Activated CD8-positive, alpha-beta memory T cell treated with anti-CD3 and anti-CD28 coated beads, Interleukin-2, amount 50 U/mL, for 4 hours (primary cell): Measurements from ENCODE around the gene TMEM14C.

Source experiments
- DNase-seq: peaks from one replicate; pipeline ENCODE4 v3.0.0-alpha.2; 2020

The TMEM14C gene

GRCh38 chr6:10771371-10771894 lies 48.6 kb downstream of the TMEM14C start:
- DNase-seq: no peak

GRCh38 chr6:10778230-10778629 lies 55.4 kb downstream of the TMEM14C start:
- no peak for DNase-seq

- DNase-seq: no peak
These were observed 56.2 kb downstream of the TMEM14C start for GRCh38 chr6:10779076-10779475.
